HG02759 (cell line): Measurements from ENCODE around the gene IL18RAP.
A peak's percentile ranks its signal among the peaks of the same experiment; 100 is the strongest.

ENCODE experiments used
- ATAC-seq: cut with Tn5 transposase; IDR thresholded peaks from one replicate; pipeline ENCODE4 v1.9.1; 2021; ENCODE audit warnings: mild to moderate bottlenecking, moderate library complexity; ENCODE audit not compliant: unreplicated experiment

Gene IL18RAP

GRCh38 chr2:102421890-102422759 is 835 bp upstream of the IL18RAP start:
- ATAC-seq = no peak

- no peak for ATAC-seq
These were observed 408 bp downstream of the IL18RAP start for GRCh38 chr2:102423368-102423767.

- peak; percentile 90 for ATAC-seq
These were observed 1.8 kb downstream of the IL18RAP start for GRCh38 chr2:102424754-102425153.

GRCh38 chr2:102425441-102426132 is 2.6 kb downstream of the IL18RAP start:
- ATAC-seq = no peak

- no peak for ATAC-seq
These were observed 4.3 kb downstream of the IL18RAP start for GRCh38 chr2:102427249-102427648.

- no peak for ATAC-seq
These were observed 5.6 kb downstream of the IL18RAP start for GRCh38 chr2:102428573-102428972.

- ATAC-seq = no peak
These were observed 9.4 kb downstream of the IL18RAP start for GRCh38 chr2:102432386-102432785.

GRCh38 chr2:102433973-102434654 is 11.2 kb downstream of the IL18RAP start:
- no peak for ATAC-seq

GRCh38 chr2:102434655-102435381 is 11.9 kb downstream of the IL18RAP start:
- ATAC-seq = no peak

GRCh38 chr2:102435741-102436140 is 12.8 kb downstream of the IL18RAP start:
- ATAC-seq = no peak

- ATAC-seq = no peak
These were observed 13.4 kb downstream of the IL18RAP start for GRCh38 chr2:102436323-102436722.

- no peak for ATAC-seq
These were observed 14.2 kb downstream of the IL18RAP start for GRCh38 chr2:102437122-102437521.

GRCh38 chr2:102438111-102438510 is 15.2 kb downstream of the IL18RAP start:
- ATAC-seq = no peak

GRCh38 chr2:102438578-102438977 is 15.6 kb downstream of the IL18RAP start:
- no peak for ATAC-seq

- ATAC-seq = no peak
These were observed 16.2 kb downstream of the IL18RAP start for GRCh38 chr2:102439065-102439695.

- peak; percentile 71 for ATAC-seq
These were observed 20.2 kb downstream of the IL18RAP start for GRCh38 chr2:102442967-102443828.

- ATAC-seq = no peak
These were observed 21.3 kb downstream of the IL18RAP start for GRCh38 chr2:102444233-102444632.

GRCh38 chr2:102446936-102447335 is 24.0 kb downstream of the IL18RAP start:
- ATAC-seq = no peak

- ATAC-seq = no peak
These were observed 26.5 kb downstream of the IL18RAP start for GRCh38 chr2:102449370-102449974.
